Stimulated activated CD4-positive, alpha-beta T cell treated with anti-CD3 and anti-CD28 coated beads, Interleukin-4, amount 100 ng/mL, for 4 hours (primary cell): ENCODE results near the gene FAAH.
"Not testable (repeated sequence)": the region's sequence is repeated elsewhere in the genome, so short reads cannot be mapped to it uniquely, and the experiment has no call there.

Experiments
- DNase-seq, 2 experiments: peaks; one replicate each; pipeline ENCODE4 v3.0.0-alpha.2; 2020

The FAAH gene

DNA sequence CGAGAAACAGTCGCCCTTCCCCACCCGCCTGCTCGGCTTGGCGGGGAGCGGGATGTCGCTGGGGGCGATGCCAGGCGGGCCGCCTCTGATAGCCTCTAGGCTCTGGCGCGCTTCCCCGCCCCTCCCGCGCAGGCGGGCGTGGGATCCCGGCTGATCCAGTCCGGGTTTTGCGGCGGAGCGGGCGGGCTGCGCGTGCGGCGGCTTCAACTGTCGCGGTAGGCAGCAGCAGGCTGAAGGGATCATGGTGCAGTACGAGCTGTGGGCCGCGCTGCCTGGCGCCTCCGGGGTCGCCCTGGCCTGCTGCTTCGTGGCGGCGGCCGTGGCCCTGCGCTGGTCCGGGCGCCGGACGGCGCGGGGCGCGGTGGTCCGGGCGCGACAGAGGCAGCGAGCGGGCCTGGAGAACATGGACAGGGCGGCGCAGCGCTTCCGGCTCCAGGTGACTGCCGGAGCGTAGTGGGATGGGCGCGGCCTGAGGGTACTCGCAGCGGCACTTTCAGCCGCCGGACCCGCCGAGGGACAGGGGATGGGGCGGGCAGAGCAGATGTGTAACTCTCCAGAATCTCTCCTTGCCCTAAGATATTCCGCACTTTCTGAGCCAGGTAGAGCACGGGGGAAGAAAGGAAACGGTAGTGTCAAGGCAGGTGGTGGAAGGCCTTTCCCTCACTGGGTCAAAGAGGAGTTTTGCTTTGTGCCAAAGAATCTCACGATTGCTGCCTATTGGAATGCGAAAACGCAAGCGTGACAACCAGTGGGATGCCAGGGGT lies at the start of gene FAAH:
FAAH (plus strand) TSS at position 210 of the 764 bp plus-strand sequence; CDS start at position 242, 32 bp downstream.
- peak; percentile 16 to 41 for DNase-seq

DNA sequence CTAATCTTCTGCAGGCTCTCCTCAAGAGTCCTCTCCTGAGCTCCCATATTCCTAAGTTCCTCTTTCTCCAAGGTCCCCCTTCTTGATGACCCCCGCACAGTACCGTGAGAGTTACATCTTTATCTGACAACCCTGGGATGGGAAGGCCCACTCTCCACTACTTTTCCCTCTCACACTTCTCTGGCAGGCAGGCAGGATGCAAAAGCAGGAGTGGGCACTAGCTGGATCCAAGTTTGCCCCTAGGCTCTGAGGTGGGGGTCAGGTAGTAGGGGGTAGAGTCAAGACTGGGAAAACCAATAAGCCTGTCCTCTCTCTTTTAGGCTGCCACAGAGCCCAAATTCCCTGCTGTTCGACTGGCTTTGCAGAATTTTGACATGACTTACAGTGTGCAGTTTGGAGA lies 49.6 kb upstream of the FAAH start:
- DNase-seq: no peak

DNA sequence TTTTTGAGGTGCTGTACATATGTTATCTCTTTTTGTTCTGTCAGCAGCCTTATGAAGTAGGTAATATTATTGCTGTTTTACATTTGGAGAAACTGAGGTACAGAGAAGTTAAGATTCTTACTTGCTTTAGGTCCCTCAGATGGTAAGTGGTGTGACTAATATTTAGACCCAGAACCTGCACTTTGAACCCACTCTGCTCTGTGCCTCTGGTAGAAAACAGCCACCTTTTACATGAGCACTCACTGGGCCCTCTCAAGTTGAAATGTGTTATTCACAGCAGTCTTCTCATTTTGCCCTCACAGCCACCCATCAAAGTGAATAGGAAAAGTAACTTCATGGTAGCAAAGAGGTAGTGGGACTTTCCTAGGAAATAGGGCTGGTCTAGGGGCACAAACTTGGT lies 48.8 kb upstream of the FAAH start:
- no peak for DNase-seq

DNA sequence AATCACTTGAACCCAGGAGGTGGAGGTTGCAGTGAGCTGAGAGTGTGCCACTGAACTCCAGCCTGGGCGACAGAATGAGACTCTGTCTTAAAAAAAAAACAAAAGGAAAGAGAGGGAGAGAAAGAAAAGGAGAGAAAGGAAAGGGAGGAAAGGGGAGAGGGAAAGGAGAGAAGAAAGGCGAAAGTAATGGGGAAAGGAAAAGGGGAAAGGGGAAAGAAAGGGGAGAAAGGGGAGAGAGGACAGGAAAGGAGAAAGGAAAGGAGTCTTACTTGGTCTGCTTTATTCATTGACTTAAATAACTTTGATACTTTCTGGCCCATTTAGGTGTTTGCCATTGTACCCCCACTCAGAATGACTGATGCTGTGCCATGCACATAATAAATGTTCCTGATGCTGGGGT lies 41.8 kb upstream of the FAAH start:
- DNase-seq: no peak

DNA sequence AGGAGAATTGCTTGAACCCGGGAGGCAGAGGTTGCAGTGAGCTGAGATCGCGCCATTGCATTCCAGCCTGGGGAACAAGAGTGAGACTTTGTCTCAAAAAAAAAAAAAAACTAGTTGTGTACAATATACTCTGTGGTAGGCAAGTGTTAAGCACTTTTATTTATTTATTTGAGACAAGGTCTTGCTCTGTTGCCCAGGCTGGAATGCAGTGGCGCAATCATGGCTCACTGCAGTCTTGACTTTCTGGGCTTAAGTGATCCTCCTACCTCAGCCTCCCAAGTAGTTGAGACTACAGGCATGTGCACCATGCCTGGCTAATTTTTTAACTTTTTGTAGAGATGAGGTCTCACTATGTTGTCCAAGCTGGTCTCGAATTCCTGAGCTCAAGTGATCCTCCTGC lies 38.2 kb upstream of the FAAH start:
- not testable (repeated sequence) for DNase-seq

DNA sequence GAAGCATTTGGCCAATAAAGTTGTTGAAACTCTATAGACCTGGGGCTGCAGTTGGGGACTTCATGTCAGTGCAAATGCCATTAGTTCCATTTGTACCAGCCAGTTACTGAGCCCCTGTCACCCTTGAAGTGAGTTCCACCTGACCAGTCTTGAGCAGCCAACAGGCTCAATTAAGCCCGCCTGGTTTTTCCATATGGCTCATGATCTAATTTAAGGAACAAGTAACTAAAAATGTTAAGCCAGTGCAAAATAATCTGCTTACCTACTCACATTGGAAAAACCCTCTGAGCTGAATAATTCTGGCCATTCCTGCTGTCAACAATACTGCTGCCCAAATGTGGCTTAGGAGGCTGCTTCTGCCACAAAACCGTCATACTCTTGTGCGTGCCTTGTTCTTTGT lies 32.0 kb upstream of the FAAH start:
- no peak for DNase-seq

DNA sequence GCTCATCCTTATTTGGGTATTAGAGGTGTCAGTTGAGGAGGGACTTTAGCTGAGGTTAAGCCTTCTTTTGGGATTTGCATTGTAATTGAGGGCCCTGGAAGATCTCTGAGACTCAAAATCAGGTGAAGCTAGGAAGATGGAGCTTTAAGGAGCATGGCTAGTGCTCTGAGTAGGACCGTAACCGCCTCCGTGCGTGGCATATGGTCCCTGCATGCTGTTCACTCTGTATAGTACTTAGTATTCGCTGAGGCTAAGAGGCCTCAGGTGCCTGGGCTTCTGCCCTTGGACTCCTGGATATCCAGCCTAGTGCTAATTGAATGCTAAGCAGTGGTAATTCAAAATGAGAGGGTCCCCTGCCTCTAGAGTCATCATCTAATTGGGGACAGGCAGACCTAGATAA lies 31.0 kb upstream of the FAAH start:
- DNase-seq: no peak

DNA sequence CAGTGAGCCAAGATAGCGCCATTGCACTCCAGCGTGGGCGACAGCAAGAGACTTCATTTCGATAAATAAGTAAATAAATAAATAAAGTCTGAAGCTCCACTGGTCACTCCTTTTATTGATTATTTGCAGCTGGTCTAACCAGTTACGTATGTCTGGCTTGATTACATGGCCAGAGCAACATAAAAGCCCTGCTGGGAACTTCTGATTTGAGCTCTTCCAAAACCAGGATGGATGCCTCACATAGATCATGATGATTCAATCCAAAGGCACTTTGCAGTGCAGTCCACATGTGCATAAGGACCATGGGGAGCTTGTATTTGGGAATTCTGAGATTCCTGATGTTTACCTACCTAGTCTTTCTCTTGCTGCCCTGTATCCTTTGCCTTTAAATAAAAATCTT lies 29.5 kb upstream of the FAAH start:
- DNase-seq: no peak

DNA sequence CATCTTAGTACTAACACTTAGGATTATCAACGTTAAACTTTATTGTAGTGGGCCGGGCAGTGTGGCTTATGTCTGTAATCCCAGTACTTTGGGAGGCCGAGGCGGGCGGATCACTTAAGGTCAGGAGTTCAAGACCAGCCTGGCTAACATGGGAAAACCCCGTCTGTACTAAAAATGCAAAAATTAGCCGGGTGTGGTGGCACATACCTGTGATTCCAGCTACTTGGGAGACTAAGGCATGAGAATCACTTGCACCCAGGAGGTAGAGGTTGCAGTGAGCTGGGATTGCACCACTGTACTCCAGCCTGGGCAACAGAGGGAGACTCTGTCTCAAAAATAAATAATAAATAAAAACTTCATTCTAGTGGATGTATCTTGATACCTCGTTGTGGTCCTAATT lies 28.3 kb upstream of the FAAH start:
- DNase-seq: not testable (repeated sequence)

DNA sequence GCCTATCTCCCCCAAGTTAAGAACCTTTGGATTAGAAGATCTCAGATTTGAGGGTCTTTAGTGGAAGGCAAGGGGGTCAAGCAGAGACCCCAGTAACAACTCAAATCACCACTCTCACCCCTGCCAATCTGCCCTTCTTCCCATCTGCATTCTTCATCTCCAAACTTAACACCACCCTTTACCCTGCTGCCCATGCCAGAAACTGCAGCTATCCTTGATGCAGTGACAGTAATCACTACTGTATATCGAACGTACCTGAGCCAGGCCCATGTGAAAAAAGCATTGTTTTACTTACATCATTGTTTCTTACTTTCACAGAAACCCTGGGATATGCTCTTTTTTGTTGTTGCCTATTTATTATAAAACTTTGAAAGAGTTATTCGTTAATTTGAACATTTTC lies 27.0 kb upstream of the FAAH start:
- no peak for DNase-seq

DNA sequence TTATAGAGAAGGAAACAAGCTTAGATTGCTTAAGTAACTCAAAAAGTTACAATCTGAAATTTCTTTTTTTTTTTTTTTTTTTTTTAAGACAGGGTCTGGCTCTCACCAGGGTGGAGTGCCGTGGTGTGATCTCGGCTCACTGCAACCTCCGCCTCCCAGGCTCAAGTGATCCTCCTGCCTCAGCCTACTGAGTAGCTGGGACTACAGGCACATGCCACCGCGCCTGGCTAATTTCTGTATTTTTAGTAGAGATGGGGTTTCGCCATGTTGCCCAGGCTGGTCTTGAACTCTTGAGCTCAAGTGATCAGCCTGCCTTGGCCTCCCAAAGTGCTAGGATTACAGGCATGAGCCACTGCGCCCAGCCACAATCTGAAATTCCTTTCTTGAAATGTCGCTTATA lies 26.4 kb upstream of the FAAH start:
- not testable (repeated sequence) for DNase-seq

DNA sequence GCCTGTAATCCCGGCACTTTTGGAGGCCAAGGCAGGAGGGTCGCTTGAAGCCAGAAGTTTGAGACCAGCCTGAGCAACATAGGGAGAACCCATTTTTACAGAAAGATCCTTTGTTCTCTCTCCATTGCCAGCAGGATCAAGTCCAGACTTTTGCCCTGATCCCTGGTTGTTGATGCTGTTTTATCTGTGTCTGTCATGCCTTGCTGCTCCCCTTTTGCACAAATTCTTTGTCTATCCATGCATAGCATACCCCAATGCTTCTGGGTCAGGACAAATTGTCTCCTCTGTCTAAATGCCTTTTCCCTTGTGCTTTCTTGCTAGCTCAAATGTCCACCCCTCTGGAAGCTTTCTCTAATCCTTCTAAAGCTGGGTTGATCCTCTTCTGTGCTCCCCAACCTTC lies 25.3 kb upstream of the FAAH start:
- no peak for DNase-seq

DNA sequence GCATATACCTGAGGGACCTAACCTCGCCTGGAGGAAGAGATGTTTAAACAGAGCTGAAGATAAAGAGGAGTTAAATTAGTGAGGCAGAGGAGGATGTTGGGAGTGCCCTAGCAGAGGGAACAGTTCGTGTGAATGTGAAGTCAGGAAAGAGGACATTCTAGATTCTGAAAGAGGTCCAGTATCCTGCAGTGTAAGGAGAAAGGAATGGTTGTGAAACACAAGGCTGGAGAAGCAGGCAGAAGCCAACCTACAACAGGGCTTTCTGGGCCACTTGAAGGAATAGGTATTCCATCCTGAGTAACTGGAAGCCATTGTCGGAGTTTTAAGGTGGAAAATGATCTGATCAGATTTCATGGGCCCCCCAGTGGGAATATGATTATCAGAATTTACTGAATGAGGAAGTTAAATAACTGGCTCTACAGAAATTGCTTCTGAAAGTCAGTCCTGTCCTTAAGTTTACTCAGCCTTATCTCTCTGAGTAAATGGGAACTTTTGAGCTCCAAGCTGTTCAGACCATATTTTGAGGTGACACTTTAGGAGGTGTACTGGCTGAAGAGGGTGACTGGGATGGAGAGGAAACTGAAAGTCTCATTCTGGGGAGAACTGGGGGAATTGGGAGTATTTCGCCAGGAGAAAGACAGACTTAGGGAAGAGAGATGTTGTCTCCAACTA lies 24.4 kb upstream of the FAAH start:
- no peak for DNase-seq

DNA sequence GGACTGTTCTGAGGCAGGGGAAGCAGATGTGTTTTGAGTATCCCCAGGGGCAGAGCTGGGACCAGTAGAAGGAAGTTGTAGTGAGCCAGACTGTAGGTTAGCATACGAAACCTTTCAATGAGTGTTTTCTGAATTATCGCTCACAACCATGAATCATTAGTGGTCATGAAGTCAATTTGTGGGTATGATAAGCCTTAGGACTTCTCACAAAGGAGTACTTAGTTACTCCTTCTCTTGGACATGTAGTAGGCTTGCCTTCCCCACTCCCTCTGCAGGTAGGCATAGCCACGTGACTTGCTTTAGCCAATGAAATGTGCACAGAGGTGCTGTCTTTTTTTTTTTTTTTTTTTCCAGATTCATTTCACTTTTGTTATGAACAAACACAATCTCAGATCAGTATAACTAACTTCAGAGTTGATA lies 23.9 kb upstream of the FAAH start:
- no peak for DNase-seq

DNA sequence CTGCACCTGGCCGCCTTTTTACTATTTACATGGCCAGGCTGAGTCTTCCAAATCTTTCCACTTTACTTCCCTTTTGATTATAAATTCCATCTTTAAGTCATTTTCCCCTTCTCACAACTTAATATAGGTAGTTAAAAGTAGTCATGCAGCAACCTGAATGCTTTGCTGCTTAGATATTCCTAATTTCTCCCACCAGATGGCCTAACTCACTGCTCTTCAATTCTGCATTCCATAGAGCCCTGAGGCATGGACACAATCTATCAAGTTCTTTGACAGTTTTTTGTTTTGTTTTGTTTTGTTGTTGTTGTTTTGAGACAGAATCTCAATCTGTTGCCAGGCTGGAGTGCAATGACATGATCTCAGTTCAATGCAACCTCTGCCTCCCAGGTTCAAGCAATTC lies 21.7 kb upstream of the FAAH start:
- DNase-seq: no peak

DNA sequence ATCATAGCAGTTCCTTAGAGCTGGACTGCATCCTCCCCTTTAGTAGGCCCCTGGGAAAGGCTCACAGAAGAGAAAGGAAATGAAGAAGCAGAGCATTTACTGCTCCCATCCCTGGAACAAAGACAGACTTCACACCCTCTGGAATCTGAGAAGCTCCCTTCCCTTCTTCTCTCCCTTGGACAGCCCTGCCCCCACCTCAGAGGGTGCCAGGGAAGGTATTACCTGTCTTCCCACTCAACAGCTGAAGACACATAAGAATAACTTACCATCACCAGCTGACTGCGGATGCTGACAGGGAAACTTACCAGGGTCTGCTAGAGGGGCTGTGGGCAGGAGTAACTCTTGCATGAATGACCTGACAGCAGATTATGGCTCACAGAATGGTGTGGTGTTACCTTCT lies 14.1 kb upstream of the FAAH start:
- DNase-seq: no peak

DNA sequence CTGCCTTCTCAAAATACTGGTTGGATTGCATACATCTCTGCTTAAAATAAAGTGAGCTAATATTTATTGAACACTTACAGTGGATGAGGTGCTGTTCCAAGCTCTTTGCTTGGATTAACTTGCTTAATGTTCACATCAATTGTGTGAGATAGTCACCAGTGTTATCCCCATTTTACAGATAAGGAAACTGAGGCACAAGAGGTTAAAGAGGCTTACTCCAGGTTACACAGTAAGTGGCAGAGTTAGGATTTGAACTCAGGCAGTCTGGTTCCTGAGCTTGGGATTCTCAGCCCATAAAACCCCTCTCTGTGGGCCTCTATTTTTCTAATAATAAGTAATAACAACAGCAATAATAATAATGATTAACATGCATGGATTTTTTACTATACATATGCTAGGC lies 13.6 kb upstream of the FAAH start:
- no peak for DNase-seq

DNA sequence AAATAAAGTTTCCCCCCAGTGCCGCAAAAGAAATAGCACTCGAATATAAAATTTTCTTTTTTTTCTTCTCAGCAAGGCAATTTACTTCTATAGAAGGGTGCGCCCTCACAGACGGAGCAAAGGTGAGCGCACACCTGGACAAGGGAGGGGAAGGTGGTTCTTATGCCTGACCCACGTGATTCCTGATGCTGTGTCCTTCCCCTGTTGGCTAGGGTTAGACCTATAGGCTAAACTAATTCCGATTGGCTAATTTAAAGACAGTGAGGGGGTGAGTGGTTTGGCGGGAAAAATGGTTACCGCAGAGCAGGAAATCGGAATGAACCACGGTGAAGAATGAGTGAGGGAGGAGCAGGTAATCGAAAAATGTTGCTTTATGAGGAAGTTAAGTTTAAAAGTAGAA lies 607 bp upstream of the FAAH start:
- DNase-seq: no peak

DNA sequence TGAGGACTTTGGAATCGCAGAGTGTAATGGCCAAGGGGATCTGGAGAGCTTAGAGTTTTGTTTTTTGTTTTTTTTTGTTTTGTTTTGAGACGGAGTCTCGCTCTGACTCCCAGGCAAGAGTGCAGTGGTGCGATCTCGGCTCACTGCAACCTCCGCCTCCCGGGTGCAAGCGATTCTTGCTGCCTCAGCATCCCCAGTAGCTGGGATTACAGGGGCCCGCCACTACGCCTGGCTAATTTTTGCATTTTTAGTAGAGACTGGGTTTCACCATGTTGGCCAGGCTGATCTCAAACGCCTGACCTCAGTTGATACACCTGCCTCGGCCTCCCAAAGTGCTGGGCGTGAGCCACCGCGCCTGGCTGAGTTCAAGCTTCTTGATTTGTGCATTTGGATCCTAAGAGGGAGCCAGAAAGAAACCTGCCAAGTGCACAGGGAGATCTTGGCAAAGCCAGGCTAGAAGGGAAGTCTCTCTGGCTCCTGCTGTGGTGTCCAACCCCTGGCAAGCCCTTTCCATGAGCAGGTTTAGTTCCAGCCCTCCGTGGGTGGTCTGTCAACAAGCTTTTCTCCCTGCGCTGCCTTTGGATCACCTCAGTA lies 852 bp downstream of the FAAH start:
- DNase-seq: no peak

DNA sequence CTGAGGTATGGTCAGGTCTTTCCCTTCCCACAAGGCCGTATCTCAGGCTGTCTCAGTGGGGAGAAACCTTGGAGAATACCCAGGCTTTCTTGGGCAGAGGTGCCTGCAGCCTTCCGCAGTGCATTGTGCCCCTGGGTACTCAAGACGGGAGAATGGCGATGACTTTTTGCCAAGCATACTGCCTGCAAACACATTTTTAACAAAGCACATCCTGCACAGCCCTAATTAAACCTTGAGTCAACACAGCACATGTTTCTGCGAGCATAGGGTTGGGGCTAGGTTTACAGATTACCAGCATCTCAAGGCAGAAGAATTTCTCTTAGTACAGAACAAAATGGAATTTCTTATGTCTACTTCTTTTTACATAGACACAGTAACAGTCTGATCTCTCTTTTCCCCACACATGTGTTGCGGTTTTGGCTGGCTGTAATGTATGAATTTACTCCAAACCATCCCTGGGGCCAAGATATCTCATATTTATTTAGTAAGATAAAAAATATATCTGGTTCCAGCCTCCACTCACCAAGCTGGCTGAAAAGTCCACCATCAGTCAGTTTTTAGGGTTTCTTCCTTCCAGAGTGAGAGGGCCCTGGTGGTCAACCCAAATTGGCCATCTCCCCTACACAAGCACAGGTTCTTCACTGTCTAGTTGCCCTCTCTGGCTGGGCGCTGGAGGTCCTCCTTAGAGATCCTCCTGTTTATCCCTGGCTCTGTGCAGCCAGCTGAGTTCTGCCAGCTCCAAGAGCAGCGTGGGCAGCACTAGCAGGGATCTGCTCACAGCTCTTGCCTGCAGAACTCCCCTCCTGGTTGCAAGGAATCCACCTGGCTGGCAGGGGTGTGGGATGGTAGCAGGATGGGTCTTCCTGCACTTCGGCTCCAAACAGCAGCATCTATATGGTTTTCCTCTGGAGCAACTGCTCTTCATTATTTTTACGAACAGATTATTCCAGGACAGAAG lies 2.6 kb downstream of the FAAH start:
- DNase-seq: no peak

DNA sequence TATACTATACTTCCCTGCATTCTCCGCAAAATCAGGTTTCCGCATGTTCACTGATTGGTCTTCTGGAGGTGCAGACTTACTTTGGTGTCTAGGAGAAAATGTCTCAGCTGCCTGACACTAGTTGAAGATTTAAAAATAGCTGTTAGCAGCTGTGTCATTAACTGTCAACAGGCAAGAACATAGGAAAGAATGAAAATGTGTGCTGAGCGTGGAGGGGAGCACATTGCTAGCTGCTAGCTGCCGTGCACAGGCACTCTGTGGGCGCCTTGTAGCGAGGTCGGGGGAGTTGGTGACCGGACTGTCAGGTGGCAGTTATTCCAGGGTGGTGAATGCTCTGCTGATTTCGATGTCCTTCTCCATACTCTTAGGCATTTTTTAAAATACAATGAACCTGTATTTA lies 5.2 kb downstream of the FAAH start:
- DNase-seq: no peak

DNA sequence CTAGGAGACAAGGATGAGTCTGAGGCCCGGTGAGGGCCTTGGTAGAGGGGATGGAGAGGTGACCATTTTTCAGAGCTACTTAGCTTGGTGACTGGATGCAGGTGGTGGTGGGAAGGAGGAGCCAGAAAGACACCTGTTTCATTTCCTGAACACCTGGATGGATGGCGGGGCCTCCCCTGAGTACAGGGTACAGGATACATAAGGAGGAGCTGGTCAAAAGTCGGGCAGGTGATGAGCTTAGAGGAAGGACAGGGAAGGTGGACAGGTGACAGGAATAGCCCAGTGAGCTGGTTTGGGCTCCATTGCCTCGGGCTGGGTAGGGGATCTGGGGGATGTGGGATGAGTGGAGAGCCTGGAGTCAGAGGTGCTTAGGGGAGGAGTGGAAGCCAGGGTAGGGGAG lies 6.3 kb downstream of the FAAH start:
- DNase-seq: no peak
